HG03575 (cell line): Measurements from ENCODE around the gene MDH2.
"Not testable (repeated sequence)": the region's sequence is repeated elsewhere in the genome, so short reads cannot be mapped to it uniquely, and the experiment has no call there.

Source experiments
- ATAC-seq: cut with Tn5 transposase; IDR thresholded peaks from one replicate; pipeline ENCODE4 v1.9.1; 2021; ENCODE audit not compliant: unreplicated experiment, insufficient number of reproducible peaks, low FRiP score; ENCODE audit errors: extremely low read depth

Gene MDH2

GRCh38 chr7:76044375-76044865 lies 3.5 kb upstream of the MDH2 start:
- ATAC-seq = no peak

GRCh38 chr7:76047305-76047810 lies 548 bp upstream of the MDH2 start:
- ATAC-seq = no peak

GRCh38 chr7:76048668-76048988 lies 722 bp downstream of the MDH2 start:
- ATAC-seq = no peak

- ATAC-seq = no peak
Observed at GRCh38 chr7:76049295-76049694, 1.4 kb downstream of the MDH2 start.

- ATAC-seq = no peak
Observed at GRCh38 chr7:76050545-76050944, 2.6 kb downstream of the MDH2 start.

- ATAC-seq = no peak
Observed at GRCh38 chr7:76051840-76052239, 3.9 kb downstream of the MDH2 start.

GRCh38 chr7:76052681-76053080 lies 4.8 kb downstream of the MDH2 start:
- not testable (repeated sequence) for ATAC-seq

- no peak for ATAC-seq
Observed at GRCh38 chr7:76053461-76053860, 5.6 kb downstream of the MDH2 start.

GRCh38 chr7:76054123-76055120 lies 6.5 kb downstream of the MDH2 start:
- ATAC-seq = no peak

- no peak for ATAC-seq
Observed at GRCh38 chr7:76056241-76056640, 8.3 kb downstream of the MDH2 start.

- ATAC-seq = no peak
Observed at GRCh38 chr7:76057103-76057812, 9.4 kb downstream of the MDH2 start.

- no peak for ATAC-seq
Observed at GRCh38 chr7:76057813-76058145, 9.9 kb downstream of the MDH2 start.

GRCh38 chr7:76058745-76059144 lies 10.8 kb downstream of the MDH2 start:
- not testable (repeated sequence) for ATAC-seq

GRCh38 chr7:76060842-76061241 lies 12.9 kb downstream of the MDH2 start:
- ATAC-seq = no peak

- ATAC-seq = no peak
Observed at GRCh38 chr7:76062254-76062653, 14.3 kb downstream of the MDH2 start.

GRCh38 chr7:76063114-76063513 lies 15.2 kb downstream of the MDH2 start:
- no peak for ATAC-seq

GRCh38 chr7:76063525-76063924 lies 15.6 kb downstream of the MDH2 start:
- no peak for ATAC-seq

- no peak for ATAC-seq
Observed at GRCh38 chr7:76064208-76064970, 16.5 kb downstream of the MDH2 start.

- ATAC-seq = no peak
Observed at GRCh38 chr7:76065016-76065612, 17.2 kb downstream of the MDH2 start.
